Measurements from ENCODE around the gene SORCS1. TPM values are rescaled to one million over a fixed set of nuclear protein-coding genes. Genes with fewer than 3 reads are reported as not detected.

The SORCS1 gene
- total and polyA plus RNA-seq, 2 of the 8 experiments (the other 6 are each of a cell fraction or from before 2014, with no cell fraction given): 4.1 to 4.6 TPM

- ChIA-PET POLR2A (ENCODE audit: partially characterized antibody) (no interaction called here), CTCF (ENCODE audit: partially characterized antibody) (interaction anchor here (1.4 to 2.1 kb wide), 2 partner anchors 8 to 155 kb away, joined by 3 to 6 read pairs; no protein-coding TSS in a partner anchor)
- Histone ChIP-seq H2BK120ac (replicated peaks; ENCODE audit: low read depth, low read length) (no peak overlapping the region), H3K23ac (ENCODE audit: insufficient read length) (no peak overlapping the region), H3K23me2 (ENCODE audit: low read depth, low read length) (no peaks in the 10 kb centered on the region; the same call in 1 of the 2 replicates), H2BK15ac (ENCODE audit: low read length) (no peak overlapping the region), H3K4me1 (replicated peaks in 1 of 4; ENCODE audit: control insufficient read depth in 3 of 4, insufficient read depth in 4 of 4, low read length in 3 of 4) (peaks cover 0 to 10% (median 2%) of the 10 kb centered on the region in 4 experiments; a peak in 2 of 7 replicates), H3K4me2 (ENCODE audit: insufficient read depth in 1 of 2, low read depth in 2 of 2, low read length in 2 of 2) (no peak overlapping the region), H2BK12ac (ENCODE audit: low read depth, low read length) (no peak overlapping the region), H3K36me3 (ENCODE audit: control insufficient read depth in 2 of 4, insufficient read depth in 4 of 4, low read length in 3 of 4) (no peaks in the 10 kb centered on the region), H4K20me1 (replicated peaks in 1 of 2; ENCODE audit: control insufficient read depth in 1 of 2, insufficient read depth in 2 of 2, low read length in 2 of 2) (no peaks in the 10 kb centered on the region), H3K9me3 (ENCODE audit: insufficient read depth in 2 of 2, low read depth in 1 of 2, low read length in 1 of 2) (no peaks in the 10 kb centered on the region), H3K18ac (ENCODE audit: extremely low read depth, low read length) (no peak overlapping the region), H2AFZ (ENCODE audit: low read length) (0 out of 2 replicates have a peak overlapping the region, but pooled peaks have one; percentile 7), H3K79me1 (ENCODE audit: low read depth, low read length) (no peaks in the 10 kb centered on the region), H3K14ac (ENCODE audit: insufficient read length) (no peak overlapping the region), H2BK5ac (ENCODE audit: low read depth, low read length) (no peak overlapping the region), H3K27ac (ENCODE audit: low read depth, low read length) (no peak overlapping the region), H3K27me3 (replicated peaks in 1 of 4; ENCODE audit: control insufficient read depth in 3 of 4, extremely low read depth in 1 of 4, insufficient read depth in 3 of 4, low read length in 3 of 4) (no peaks in the 10 kb centered on the region), H2BK20ac (ENCODE audit: low read length) (no peak overlapping the region), H4K91ac (replicated peaks; ENCODE audit: insufficient read length, low read length) (no peak overlapping the region), H3K56ac (replicated peaks; ENCODE audit: insufficient read length, low read depth, low read length) (no peak overlapping the region), H4K8ac (ENCODE audit: extremely low read depth, insufficient read depth, low read length) (no peak overlapping the region), H3K4ac (replicated peaks; ENCODE audit: insufficient read length, low read depth, low read length) (no peak overlapping the region), H3K4me3 (ENCODE audit: extremely low read depth in 1 of 4, insufficient read depth in 2 of 4, low read depth in 3 of 4, low read length in 4 of 4) (no peak overlapping the region), H3K9ac (replicated peaks in 1 of 4; ENCODE audit: extremely low read depth in 1 of 4, low read depth in 3 of 4, low read length in 3 of 4) (no peak overlapping the region), H2AK5ac (ENCODE audit: low read depth, low read length) (no peak overlapping the region), H4K5ac (ENCODE audit: insufficient read length, low read depth, low read length) (no peak overlapping the region), H3K79me2 (ENCODE audit: control insufficient read depth in 1 of 2, insufficient read depth in 2 of 2, low read length in 2 of 2) (no peaks in the 10 kb centered on the region)
- TF ChIP-seq POU5F1 (IDR thresholded peaks at IDR 0.05; ENCODE audit: low read depth, low read length) (no peak), RFX5 (IDR thresholded peaks at IDR 0.05; ENCODE audit: borderline replicate concordance, low read depth, low read length) (no peak), MAX (IDR thresholded peaks at IDR 0.05) (no peak), SP4 (IDR thresholded peaks at IDR 0.05; ENCODE audit: low read length) (no peak), RNF2 (IDR thresholded peaks at IDR 0.05; ENCODE audit: borderline replicate concordance, low read depth, low read length, missing control alignments, poor library complexity, severe bottlenecking) (no peak), CBX5 (IDR thresholded peaks at IDR 0.05; ENCODE audit: low read depth, low read length) (no peak), TCF12 (IDR thresholded peaks at IDR 0.05; ENCODE audit: low read depth, low read length) (no peak), SIRT6 (IDR thresholded peaks at IDR 0.05; ENCODE audit: low read length) (no peak)
- WGBS, 2 experiments (ENCODE audit: extremely low coverage in 1 of 2, insufficient coverage in 1 of 2, insufficient read length in 1 of 2, insufficient replicate concordance in 2 of 2, low coverage in 1 of 2, low lambda C conversion rate in 2 of 2, missing lambda C conversion rate in 1 of 2): 83% methylated on average over 2 of the region's 2 CpGs; no CpG with 5 or more reads in 1 of the 2 experiments
- DNase-seq (ENCODE audit: low read depth in 1 of 2, low spot score in 2 of 2) (no peak), FAIRE-seq (no peak)
Measured at GRCh38 chr10:106577756-106578155, 586.8 kb downstream of the SORCS1 start.
